IMR-90 (cell line): Measurements from ENCODE around the gene SELENOM. TPM values are rescaled to one million over a fixed set of nuclear protein-coding genes. Genes with fewer than 3 reads are reported as not detected.

Source experiments
- ATAC-seq: fragments of 200-7000 bp; cut with Tn5 transposase; 2 replicates; pipeline ENCODE4 v1.9.1; 2020; ENCODE audit warnings: low read depth, mild to moderate bottlenecking, moderate library complexity
- BruUV-seq: library from RNA; stranded (reverse); fragments of 400-500 nt; replicated peaks from 2 replicates; lab custom pipeline; 2021; lab: Mats Ljungman, UMichigan
- CTCF ChIA-PET: fragments of 300-600 bp; formaldehyde crosslinking; extraction: SDS; loops from one replicate; lab custom pipeline; 2021; ENCODE audit warnings: antibody characterized with exemption; lab: Yijun Ruan, JAX
- POLR2A ChIA-PET: fragments of 300-600 bp; sonication (Branson Sonifier 250); formaldehyde crosslinking; loops from one replicate; lab custom pipeline; 2022; ENCODE audit warnings: antibody characterized with exemption; ENCODE audit not compliant: unreplicated experiment; lab: Charles Lee
- DNase-seq: peaks from one replicate; pipeline ENCODE4 v3.0.0; 2013
- H2AFZ ChIP-seq: replicated peaks from 2 replicates; pipeline ENCODE3; 2013; ENCODE audit warnings: low read length, mild to moderate bottlenecking; ENCODE audit not compliant: poor library complexity
- H2AK5ac ChIP-seq: 2 replicates; pipeline ENCODE4 v1.6.1; 2013; ENCODE audit warnings: low read depth, low read length, inconsistent platforms
- H2AK9ac ChIP-seq: replicated peaks from 2 replicates; pipeline ENCODE3; 2013; ENCODE audit warnings: mild to moderate bottlenecking, low read depth, low read length, moderate library complexity; ENCODE audit not compliant: poor library complexity
- H2BK120ac ChIP-seq: 2 replicates; pipeline ENCODE4 v1.6.1; 2013; ENCODE audit warnings: low read depth, low read length, inconsistent platforms
- H2BK15ac ChIP-seq: 3 replicates; pipeline ENCODE4 v1.6.1; 2013; ENCODE audit warnings: low read depth, low read length, inconsistent platforms
- H2BK20ac ChIP-seq: 2 replicates; pipeline ENCODE4 v1.6.1; 2013; ENCODE audit warnings: low read depth, mild to moderate bottlenecking, inconsistent platforms, low read length, moderate library complexity
- H2BK5ac ChIP-seq: 2 replicates; pipeline ENCODE4 v1.6.1; 2013; ENCODE audit warnings: mild to moderate bottlenecking, low read depth, low read length, inconsistent platforms; ENCODE audit not compliant: poor library complexity, severe bottlenecking
- H3K14ac ChIP-seq: replicated peaks from 2 replicates; pipeline ENCODE4 v1.6.1; 2013; ENCODE audit warnings: low read depth, low read length, inconsistent platforms
- H3K18ac ChIP-seq: 2 replicates; pipeline ENCODE4 v1.6.1; 2013; ENCODE audit warnings: low read depth, low read length, control low read depth
- H3K23ac ChIP-seq: 2 replicates; pipeline ENCODE4 v1.6.1; 2013; ENCODE audit warnings: low read depth, low read length, inconsistent platforms
- H3K27ac ChIP-seq: 2 replicates; pipeline ENCODE4 v1.5.1; 2013; ENCODE audit warnings: mild to moderate bottlenecking, control low read depth, low read length; ENCODE audit not compliant: insufficient read depth
- H3K27me3 ChIP-seq: 2 replicates; pipeline ENCODE4 v1.6.1; 2013; ENCODE audit warnings: low read length; ENCODE audit not compliant: control insufficient read depth, insufficient read depth
- H3K36me3 ChIP-seq: 2 replicates; pipeline ENCODE4 v1.6.1; 2013; ENCODE audit warnings: low read length, mixed read lengths; ENCODE audit not compliant: control insufficient read depth, insufficient read depth
- H3K4ac ChIP-seq: 2 replicates; pipeline ENCODE4 v1.6.1; 2013; ENCODE audit warnings: low read depth, low read length, inconsistent platforms
- H3K4me1 ChIP-seq: 2 replicates; pipeline ENCODE4 v1.6.1; 2013; ENCODE audit warnings: low read length, mixed read lengths; ENCODE audit not compliant: control insufficient read depth, insufficient read depth
- H3K4me2 ChIP-seq: 2 replicates; pipeline ENCODE4 v1.6.1; 2013; ENCODE audit warnings: low read depth, mild to moderate bottlenecking, control low read depth, low read length, moderate library complexity
- H3K4me3 ChIP-seq: 2 replicates; pipeline ENCODE4 v1.5.1; 2013; ENCODE audit warnings: low read depth, mild to moderate bottlenecking, control low read depth, low read length, moderate library complexity; ENCODE audit not compliant: insufficient read depth
- H3K56ac ChIP-seq: 2 replicates; pipeline ENCODE4 v1.6.1; 2013; ENCODE audit warnings: low read length, inconsistent platforms; ENCODE audit not compliant: insufficient read depth; ENCODE audit errors: extremely low read depth
- H3K79me1 ChIP-seq, 2 experiments: 2 replicates each; pipeline ENCODE4 v1.6.1; 2013; ENCODE audit warnings: low read length in 2 of 2, inconsistent platforms in 1 of 2, low read depth in 1 of 2
- H3K9ac ChIP-seq: 2 replicates; pipeline ENCODE4 v1.6.1; 2013; ENCODE audit warnings: low read depth, low read length, control low read depth
- H3K9me1 ChIP-seq: 2 replicates; pipeline ENCODE4 v1.6.1; 2013; ENCODE audit warnings: low read length, inconsistent platforms; ENCODE audit not compliant: insufficient read depth
- H3K9me3 ChIP-seq: 2 replicates; pipeline ENCODE4 v1.6.1; 2013; ENCODE audit warnings: low read length; ENCODE audit not compliant: control insufficient read depth, insufficient read depth
- H4K20me1 ChIP-seq: 2 replicates; pipeline ENCODE4 v1.6.1; 2013; ENCODE audit warnings: low read length, inconsistent platforms; ENCODE audit not compliant: insufficient read depth
- H4K5ac ChIP-seq: 2 replicates; pipeline ENCODE4 v1.6.1; 2013; ENCODE audit warnings: mild to moderate bottlenecking, low read depth, low read length, control low read depth
- H4K8ac ChIP-seq, 2 experiments: 2 replicates each; pipeline ENCODE4 v1.6.1; 2013; ENCODE audit warnings: low read depth in 2 of 2, low read length in 2 of 2, control low read depth in 1 of 2, inconsistent platforms in 1 of 2
- H4K91ac ChIP-seq: 2 replicates; pipeline ENCODE4 v1.6.1; 2013; ENCODE audit warnings: low read depth, low read length, inconsistent platforms; ENCODE audit not compliant: insufficient read depth
- BHLHE40 ChIP-seq: fragments of 150-350 bp; IDR thresholded peaks from 2 replicates; pipeline ENCODE4 v1.6.1; 2016; ENCODE audit warnings: mild to moderate bottlenecking, low read depth, low read length
- CHD1 ChIP-seq: IDR thresholded peaks from 2 replicates; pipeline ENCODE4 v1.6.1; 2012; ENCODE audit warnings: low read depth, low read length, improper control_type of control experiment
- ELK1 ChIP-seq: fragments of 150-350 bp; IDR thresholded peaks from 2 replicates; pipeline ENCODE4 v1.6.1; 2016; ENCODE audit warnings: low read depth, mild to moderate bottlenecking, low read length, moderate library complexity, borderline replicate concordance
- FOS ChIP-seq: fragments of 150-350 bp; IDR thresholded peaks from 2 replicates; pipeline ENCODE4 v1.6.1; 2016; ENCODE audit warnings: low read depth, low read length
- MAFK ChIP-seq: IDR thresholded peaks from 2 replicates; pipeline ENCODE4 v1.6.1; 2012; ENCODE audit warnings: low read depth, low read length, improper control_type of control experiment
- MAZ ChIP-seq: IDR thresholded peaks from 2 replicates; pipeline ENCODE4 v1.6.1; 2012; ENCODE audit warnings: low read depth, mild to moderate bottlenecking, low read length, improper control_type of control experiment, moderate library complexity, borderline replicate concordance
- MXI1 ChIP-seq: IDR thresholded peaks from 2 replicates; pipeline ENCODE4 v1.6.1; 2012; ENCODE audit warnings: low read depth, mild to moderate bottlenecking, low read length, moderate library complexity, borderline replicate concordance
- NFE2L2 ChIP-seq: fragments of 150-350 bp; IDR thresholded peaks from 2 replicates; pipeline ENCODE4 v1.6.1; 2016; ENCODE audit warnings: low read depth, mild to moderate bottlenecking, low read length
- POLR2A ChIP-seq: IDR thresholded peaks from 2 replicates; pipeline ENCODE4 v1.6.1; 2012; ENCODE audit warnings: mild to moderate bottlenecking, low read depth, low read length
- RCOR1 ChIP-seq: IDR thresholded peaks from 2 replicates; pipeline ENCODE4 v1.6.1; 2012; ENCODE audit warnings: mild to moderate bottlenecking, low read length, improper control_type of control experiment; ENCODE audit not compliant: insufficient replicate concordance
- RFX5 ChIP-seq: IDR thresholded peaks from 2 replicates; pipeline ENCODE4 v1.8.0; 2012; ENCODE audit warnings: low read depth, mild to moderate bottlenecking, low read length, moderate library complexity
- SMC3 ChIP-seq: fragments of 150-350 bp; IDR thresholded peaks from 2 replicates; pipeline ENCODE4 v1.6.1; 2016; ENCODE audit warnings: low read depth, mild to moderate bottlenecking, antibody characterized with exemption, low read length, moderate library complexity
- WGBS, 2 experiments: methylation state at CpG; one replicate each; pipeline versions ENCODE4 v1.1.5 to v1.1.7; 2013; ENCODE audit warnings: missing lambda C conversion rate in 2 of 2; ENCODE audit not compliant: insufficient read length in 1 of 2; ENCODE audit errors: extremely low coverage in 2 of 2; 5-methylcytosine and 5-hydroxymethylcytosine counted together
- dilution Hi-C: fragments of 300-500 bp; cut with HindIII; formaldehyde crosslinking; loops from one replicate; pipeline ENCODE4 v1.14.3; 2018; ENCODE audit warnings: low sequenced_read_pairs; ENCODE audit not compliant: unreplicated experiment
- in situ Hi-C: fragments of 300-500 bp; cut with MboI; formaldehyde crosslinking; loops from 3 replicates; pipeline ENCODE4 v1.14.3; 2019; ENCODE audit warnings: low sequenced_read_pairs, inconsistent platforms, mixed read lengths
- intact Hi-C: fragments of 100-400 bp; cut with micrococcal nuclease; formaldehyde crosslinking; loops from 2 replicates; pipeline ENCODE4 v1.10.0; 2022
- polyA plus RNA-seq, 3 experiments: library from polyadenylated mRNA; depleted of rRNA; stranded (reverse); fragments of >200 nt; gene quantifications; 2 replicates each; pipeline ENCODE4 v1.2.3, GENCODE V29; 2012; ENCODE audit warnings: low replicate concordance in 1 of 3
- total RNA-seq: library from RNA; depleted of rRNA; stranded (reverse); fragments of >200 nt; gene quantifications from 2 replicates; pipeline ENCODE4 v1.2.3, GENCODE V29; 2012
- TF ChIP-seq, protein P1 (sequence below): fragments of 150-350 bp; IDR thresholded peaks from 2 replicates; pipeline ENCODE4 v1.6.1; 2017; ENCODE audit warnings: mild to moderate bottlenecking, antibody characterized with exemption, low read length, low read depth
- TF ChIP-seq, protein P2 (sequence below): conservative IDR thresholded peaks from 2 replicates; pipeline ENCODE4 v1.5.1; 2012; ENCODE audit warnings: mild to moderate bottlenecking, low read depth, low read length, improper control_type of control experiment

Gene SELENOM
- total and polyA plus RNA-seq, 2 of the 4 experiments (the other 2 are of a cell fraction): 46.2 to 270 TPM

DNA sequence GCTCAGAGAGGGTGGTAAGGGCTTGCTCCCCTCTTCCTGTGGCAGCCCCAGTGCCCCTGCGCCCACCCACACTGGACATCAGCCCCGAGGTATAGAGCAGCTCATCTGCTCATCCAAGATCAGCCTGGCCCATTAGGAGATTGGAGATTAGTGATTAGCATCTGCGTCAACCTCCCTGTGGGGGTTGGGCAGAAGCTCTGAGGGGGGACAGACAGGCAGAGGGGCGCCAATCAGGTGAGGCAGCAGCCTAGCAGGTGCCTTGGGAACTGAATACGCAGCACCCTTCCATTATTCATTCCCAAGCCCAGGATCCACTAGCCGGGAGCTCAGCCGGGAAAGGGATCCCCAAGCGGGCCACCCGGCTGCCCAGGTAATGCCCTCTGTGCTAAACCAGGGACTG lies 15.2 kb downstream of the SELENOM start:
- in situ Hi-C loops: no loop called here
- WGBS, 2 experiments: no CpG with 5 or more reads among the region's 9 CpGs
- Histone ChIP-seq H3K27ac (no peak overlapping the region), H2AFZ (no peak overlapping the region), H4K8ac (no peak overlapping the region), H2BK20ac (no peak overlapping the region), H4K20me1 (peaks cover 14% of the 10 kb centered on the region; the same call in 1 of the 2 replicates), H3K27me3 (no peaks in the 10 kb centered on the region), H3K4me2 (no peak overlapping the region), H4K91ac (no peak overlapping the region), H2AK5ac (no peak overlapping the region), H3K4me3 (no peak overlapping the region), H3K23ac (no peak overlapping the region), H3K9me1 (no peaks in the 10 kb centered on the region; the same call in 1 of the 2 replicates), H3K4me1 (no peaks in the 10 kb centered on the region; the same call in 1 of the 2 replicates), H2AK9ac (peak overlapping the region; percentile 28), H3K79me1 (peaks cover 27 to 55% of the 10 kb centered on the region in 2 experiments), H3K4ac (no peak overlapping the region), H3K14ac (no peak overlapping the region), H4K5ac (no peak overlapping the region), H3K18ac (no peak overlapping the region), H3K9me3 (no peaks in the 10 kb centered on the region), H2BK5ac (no peak overlapping the region), H2BK120ac (no peak overlapping the region), H2BK15ac (no peak overlapping the region), H3K9ac (no peak overlapping the region), H3K56ac (no peak overlapping the region), H3K36me3 (peaks cover 92% of the 10 kb centered on the region)
- CTCF ChIA-PET: no interaction called here
- POLR2A ChIA-PET: no interaction called here
- ATAC-seq (no peak), DNase-seq (no peak)
- dilution Hi-C loops: no loop called here
- intact Hi-C loops: no loop called here
- BruUV-seq: no TSS peak
- no peak for TF ChIP-seq MAFK
- TF ChIP-seq MXI1: no peak
- TF ChIP-seq ELK1: no peak
- TF ChIP-seq RFX5: no peak
- TF ChIP-seq, protein P1, sequence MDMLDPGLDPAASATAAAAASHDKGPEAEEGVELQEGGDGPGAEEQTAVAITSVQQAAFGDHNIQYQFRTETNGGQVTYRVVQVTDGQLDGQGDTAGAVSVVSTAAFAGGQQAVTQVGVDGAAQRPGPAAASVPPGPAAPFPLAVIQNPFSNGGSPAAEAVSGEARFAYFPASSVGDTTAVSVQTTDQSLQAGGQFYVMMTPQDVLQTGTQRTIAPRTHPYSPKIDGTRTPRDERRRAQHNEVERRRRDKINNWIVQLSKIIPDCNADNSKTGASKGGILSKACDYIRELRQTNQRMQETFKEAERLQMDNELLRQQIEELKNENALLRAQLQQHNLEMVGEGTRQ: no peak
- TF ChIP-seq MAZ: no peak
- no peak for TF ChIP-seq RCOR1
- TF ChIP-seq CHD1: no peak
- no peak for TF ChIP-seq SMC3
- TF ChIP-seq NFE2L2: no peak
- TF ChIP-seq POLR2A: no peak
- no peak for TF ChIP-seq BHLHE40
- TF ChIP-seq, protein P2, sequence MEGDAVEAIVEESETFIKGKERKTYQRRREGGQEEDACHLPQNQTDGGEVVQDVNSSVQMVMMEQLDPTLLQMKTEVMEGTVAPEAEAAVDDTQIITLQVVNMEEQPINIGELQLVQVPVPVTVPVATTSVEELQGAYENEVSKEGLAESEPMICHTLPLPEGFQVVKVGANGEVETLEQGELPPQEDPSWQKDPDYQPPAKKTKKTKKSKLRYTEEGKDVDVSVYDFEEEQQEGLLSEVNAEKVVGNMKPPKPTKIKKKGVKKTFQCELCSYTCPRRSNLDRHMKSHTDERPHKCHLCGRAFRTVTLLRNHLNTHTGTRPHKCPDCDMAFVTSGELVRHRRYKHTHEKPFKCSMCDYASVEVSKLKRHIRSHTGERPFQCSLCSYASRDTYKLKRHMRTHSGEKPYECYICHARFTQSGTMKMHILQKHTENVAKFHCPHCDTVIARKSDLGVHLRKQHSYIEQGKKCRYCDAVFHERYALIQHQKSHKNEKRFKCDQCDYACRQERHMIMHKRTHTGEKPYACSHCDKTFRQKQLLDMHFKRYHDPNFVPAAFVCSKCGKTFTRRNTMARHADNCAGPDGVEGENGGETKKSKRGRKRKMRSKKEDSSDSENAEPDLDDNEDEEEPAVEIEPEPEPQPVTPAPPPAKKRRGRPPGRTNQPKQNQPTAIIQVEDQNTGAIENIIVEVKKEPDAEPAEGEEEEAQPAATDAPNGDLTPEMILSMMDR: no peak
- TF ChIP-seq FOS: no peak
